Activated CD8-positive, alpha-beta T cell treated with anti-CD3 and anti-CD28 coated beads, Interleukin-2, amount 10 ng/mL, durations not matched to agents 7 days and 5 days (primary cell): ENCODE results near the gene SLC6A19. TPM values are rescaled to one million over a fixed set of nuclear protein-coding genes. Genes with fewer than 3 reads are reported as not detected.

Experiments used
- ATAC-seq: fragments of 150-1000 bp; cut with Tn5 transposase; one replicate; pipeline ENCODE4 v1.10.0; 2021; ENCODE audit warnings: moderate library complexity
- CTCF ChIA-PET: fragments of 350-600 bp; sonication (Branson Sonifier 250); formaldehyde crosslinking; loops from one replicate; lab custom pipeline; 2021; ENCODE audit warnings: antibody characterized with exemption; lab: Charles Lee
- POLR2A ChIA-PET: fragments of 350-600 bp; sonication (Branson Sonifier 250); formaldehyde crosslinking; loops from one replicate; lab custom pipeline; 2021; ENCODE audit warnings: antibody characterized with exemption; lab: Charles Lee
- DNase-seq: peaks from one replicate; pipeline ENCODE4 v3.0.0-alpha.2; 2020
- H3K27ac Mint-ChIP-seq: one replicate; pipeline ENCODE4 v1.8.0; 2021; ENCODE audit warnings: mild to moderate bottlenecking, mixed read lengths
- H3K27me3 Mint-ChIP-seq: one replicate; pipeline ENCODE4 v1.8.0; 2021; ENCODE audit warnings: low read depth, mixed read lengths
- H3K36me3 Mint-ChIP-seq: one replicate; pipeline ENCODE4 v1.8.0; 2021; ENCODE audit warnings: low read depth, mixed read lengths
- H3K4me1 Mint-ChIP-seq: one replicate; pipeline ENCODE4 v1.8.0; 2021; ENCODE audit warnings: low read depth, mixed read lengths
- H3K4me3 Mint-ChIP-seq: one replicate; pipeline ENCODE4 v1.8.0; 2021; ENCODE audit warnings: mild to moderate bottlenecking, mixed read lengths
- H3K9me3 Mint-ChIP-seq: one replicate; pipeline ENCODE4 v1.8.0; 2022; ENCODE audit warnings: mixed read lengths; ENCODE audit not compliant: insufficient read depth
- total RNA-seq, 2 experiments: library from RNA; stranded (reverse); gene quantifications; one replicate each; pipeline ENCODE4 v1.2.3, GENCODE V29; 2021

Gene SLC6A19
- total RNA-seq, 2 experiments from 2014 or later: not detected

DNA sequence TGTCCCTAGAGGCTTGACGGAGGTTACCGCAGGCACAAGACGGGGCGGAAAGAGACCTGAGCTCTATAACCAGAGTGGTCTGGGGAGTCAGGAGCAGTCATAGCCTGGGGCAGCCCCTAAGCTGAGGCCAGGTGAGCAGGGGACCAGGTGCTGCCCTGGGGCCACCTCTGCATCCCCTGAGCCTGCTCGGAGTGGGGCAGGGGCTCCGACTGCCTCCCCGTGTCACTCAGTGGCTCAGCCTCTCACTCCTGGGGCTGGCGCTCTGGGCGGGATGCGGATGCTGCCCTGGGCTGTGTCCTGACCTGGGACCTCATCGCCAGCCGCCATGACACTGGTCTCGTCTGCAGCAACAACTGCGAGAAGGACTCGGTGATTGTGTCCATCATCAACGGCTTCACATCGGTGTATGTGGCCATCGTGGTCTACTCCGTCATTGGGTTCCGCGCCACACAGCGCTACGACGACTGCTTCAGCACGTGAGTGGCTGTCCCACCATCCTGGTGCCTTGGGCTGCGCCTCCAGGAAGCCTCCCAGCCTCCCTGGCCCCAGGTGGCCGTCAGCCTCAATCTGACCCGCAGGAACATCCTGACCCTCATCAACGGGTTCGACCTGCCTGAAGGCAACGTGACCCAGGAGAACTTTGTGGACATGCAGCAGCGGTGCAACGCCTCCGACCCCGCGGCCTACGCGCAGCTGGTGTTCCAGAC, 15.0 kb downstream of the SLC6A19 start:
- Mint-ChIP-seq H3K27me3 (peaks cover 8% of the 10 kb centered on the region), H3K4me1 (peaks cover 2% of the 10 kb centered on the region), H3K27ac (no peak overlapping the region), H3K9me3 (no peaks in the 10 kb centered on the region), H3K4me3 (no peak overlapping the region), H3K36me3 (no peaks in the 10 kb centered on the region)
- no peak for ATAC-seq
- DNase-seq: no peak
- CTCF ChIA-PET: no interaction called here
- POLR2A ChIA-PET: no interaction called here

GRCh38 chr5:1216918-1217295, 15.5 kb downstream of the SLC6A19 start:
- no peaks in the 10 kb centered on the region for H3K9me3 Mint-ChIP-seq
- ChIA-PET CTCF (no interaction called here), POLR2A (no interaction called here)
- peaks cover 2% of the 10 kb centered on the region for H3K4me1 Mint-ChIP-seq
- H3K27ac Mint-ChIP-seq: no peak overlapping the region
- H3K4me3 Mint-ChIP-seq: no peak overlapping the region
- H3K36me3 Mint-ChIP-seq: no peaks in the 10 kb centered on the region
- no peak for DNase-seq
- peaks cover 8% of the 10 kb centered on the region for H3K27me3 Mint-ChIP-seq
- ATAC-seq: no peak

- peaks cover 2% of the 10 kb centered on the region for H3K4me1 Mint-ChIP-seq
- peaks cover 8% of the 10 kb centered on the region for H3K27me3 Mint-ChIP-seq
- ChIA-PET POLR2A (no interaction called here), CTCF (no interaction called here)
- DNase-seq (no peak), ATAC-seq (no peak)
- no peak overlapping the region for H3K27ac Mint-ChIP-seq
- no peaks in the 10 kb centered on the region for H3K9me3 Mint-ChIP-seq
- no peaks in the 10 kb centered on the region for H3K36me3 Mint-ChIP-seq
- no peak overlapping the region for H3K4me3 Mint-ChIP-seq
Measured at GRCh38 chr5:1217596-1218206, 16.3 kb downstream of the SLC6A19 start.

DNA sequence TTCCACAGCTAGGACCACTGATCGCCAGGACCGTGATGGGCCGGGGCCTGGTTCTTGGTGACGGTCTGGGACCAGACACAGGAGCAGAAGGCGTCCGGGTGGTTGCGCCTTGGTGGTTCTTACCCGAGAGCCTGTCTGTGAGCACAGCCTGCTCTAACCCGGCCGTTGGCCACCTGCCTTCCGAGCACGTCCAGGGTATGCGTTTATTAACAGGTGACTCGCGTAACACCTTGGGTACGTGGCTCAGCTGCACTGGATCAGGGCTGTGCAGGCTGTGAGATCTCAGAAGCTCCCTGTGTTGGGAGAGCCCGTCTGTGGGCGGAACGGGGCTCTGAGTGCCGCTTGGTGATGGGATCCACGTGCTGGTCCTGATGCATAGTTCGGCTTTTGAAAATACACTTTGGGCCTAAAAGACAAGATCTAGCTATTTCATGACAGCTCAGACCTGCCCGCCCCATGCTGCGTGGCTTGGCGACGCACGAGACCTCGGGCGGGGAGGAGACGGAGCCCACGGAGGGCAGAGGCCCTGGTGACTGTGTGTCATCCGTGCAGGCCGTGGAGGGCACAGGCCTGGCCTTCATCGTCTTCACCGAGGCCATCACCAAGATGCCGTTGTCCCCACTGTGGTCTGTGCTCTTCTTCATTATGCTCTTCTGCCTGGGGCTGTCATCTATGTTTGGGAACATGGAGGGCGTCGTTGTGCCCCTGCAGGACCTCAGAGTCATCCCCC, 17.1 kb downstream of the SLC6A19 start:
- ATAC-seq: no peak
- Mint-ChIP-seq H3K27ac (no peak overlapping the region), H3K9me3 (no peaks in the 10 kb centered on the region), H3K36me3 (no peaks in the 10 kb centered on the region), H3K4me3 (no peak overlapping the region), H3K4me1 (peaks cover 2% of the 10 kb centered on the region), H3K27me3 (peaks cover 8% of the 10 kb centered on the region)
- CTCF ChIA-PET: no interaction called here
- no peak for DNase-seq
- POLR2A ChIA-PET: no interaction called here

- Mint-ChIP-seq H3K9me3 (no peaks in the 10 kb centered on the region), H3K4me3 (no peak overlapping the region), H3K27ac (no peak overlapping the region), H3K36me3 (no peaks in the 10 kb centered on the region), H3K4me1 (peaks cover 2% of the 10 kb centered on the region), H3K27me3 (peaks cover 8% of the 10 kb centered on the region)
- POLR2A ChIA-PET: no interaction called here
- ATAC-seq (no peak), DNase-seq (no peak)
- CTCF ChIA-PET: no interaction called here
Measured at GRCh38 chr5:1219098-1219767, 17.8 kb downstream of the SLC6A19 start.

GRCh38 chr5:1219768-1220100, 18.3 kb downstream of the SLC6A19 start:
- Mint-ChIP-seq H3K27me3 (peaks cover 8% of the 10 kb centered on the region), H3K4me3 (no peak overlapping the region), H3K36me3 (no peaks in the 10 kb centered on the region), H3K27ac (no peak overlapping the region), H3K9me3 (no peaks in the 10 kb centered on the region), H3K4me1 (peaks cover 2% of the 10 kb centered on the region)
- ATAC-seq: no peak
- ChIA-PET CTCF (no interaction called here), POLR2A (no interaction called here)
- DNase-seq: no peak

GRCh38 chr5:1220351-1220750, 19.0 kb downstream of the SLC6A19 start:
- ChIA-PET CTCF (no interaction called here), POLR2A (no interaction called here)
- Mint-ChIP-seq H3K9me3 (no peaks in the 10 kb centered on the region), H3K4me1 (peaks cover 2% of the 10 kb centered on the region), H3K27ac (no peak overlapping the region), H3K27me3 (peaks cover 8% of the 10 kb centered on the region), H3K4me3 (no peak overlapping the region), H3K36me3 (no peaks in the 10 kb centered on the region)
- ATAC-seq (no peak), DNase-seq (no peak)

GRCh38 chr5:1220831-1221230, 19.4 kb downstream of the SLC6A19 start:
- ATAC-seq (no peak), DNase-seq (no peak)
- no peaks in the 10 kb centered on the region for H3K9me3 Mint-ChIP-seq
- ChIA-PET POLR2A (no interaction called here), CTCF (no interaction called here)
- no peak overlapping the region for H3K27ac Mint-ChIP-seq
- no peak overlapping the region for H3K4me3 Mint-ChIP-seq
- H3K27me3 Mint-ChIP-seq: peaks cover 10% of the 10 kb centered on the region
- H3K36me3 Mint-ChIP-seq: no peaks in the 10 kb centered on the region
- peaks cover 2% of the 10 kb centered on the region for H3K4me1 Mint-ChIP-seq

DNA sequence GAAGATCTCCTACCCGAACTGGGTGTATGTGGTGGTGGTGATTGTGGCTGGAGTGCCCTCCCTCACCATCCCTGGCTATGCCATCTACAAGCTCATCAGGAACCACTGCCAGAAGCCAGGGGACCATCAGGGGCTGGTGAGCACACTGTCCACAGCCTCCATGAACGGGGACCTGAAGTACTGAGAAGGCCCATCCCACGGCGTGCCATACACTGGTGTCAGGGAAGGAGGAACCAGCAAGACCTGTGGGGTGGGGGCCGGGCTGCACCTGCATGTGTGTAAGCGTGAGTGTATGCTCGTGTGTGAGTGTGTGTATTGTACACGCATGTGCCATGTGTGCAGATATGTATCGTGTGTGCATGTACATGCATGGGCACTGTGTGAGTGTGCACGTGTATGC, 20.3 kb downstream of the SLC6A19 start:
- H3K27me3 Mint-ChIP-seq: peaks cover 11% of the 10 kb centered on the region
- ChIA-PET CTCF (no interaction called here), POLR2A (no interaction called here)
- H3K4me3 Mint-ChIP-seq: no peak overlapping the region
- no peaks in the 10 kb centered on the region for H3K36me3 Mint-ChIP-seq
- H3K4me1 Mint-ChIP-seq: peaks cover 2% of the 10 kb centered on the region
- no peaks in the 10 kb centered on the region for H3K9me3 Mint-ChIP-seq
- ATAC-seq: no peak
- DNase-seq: no peak
- no peak overlapping the region for H3K27ac Mint-ChIP-seq

- ChIA-PET CTCF (no interaction called here), POLR2A (no interaction called here)
- H3K36me3 Mint-ChIP-seq: no peaks in the 10 kb centered on the region
- DNase-seq: no peak
- H3K27ac Mint-ChIP-seq: no peak overlapping the region
- peaks cover 2% of the 10 kb centered on the region for H3K4me1 Mint-ChIP-seq
- no peak for ATAC-seq
- no peak overlapping the region for H3K4me3 Mint-ChIP-seq
- peaks cover 12% of the 10 kb centered on the region for H3K27me3 Mint-ChIP-seq
- no peaks in the 10 kb centered on the region for H3K9me3 Mint-ChIP-seq
Measured at GRCh38 chr5:1222147-1222546, 20.8 kb downstream of the SLC6A19 start.

DNA sequence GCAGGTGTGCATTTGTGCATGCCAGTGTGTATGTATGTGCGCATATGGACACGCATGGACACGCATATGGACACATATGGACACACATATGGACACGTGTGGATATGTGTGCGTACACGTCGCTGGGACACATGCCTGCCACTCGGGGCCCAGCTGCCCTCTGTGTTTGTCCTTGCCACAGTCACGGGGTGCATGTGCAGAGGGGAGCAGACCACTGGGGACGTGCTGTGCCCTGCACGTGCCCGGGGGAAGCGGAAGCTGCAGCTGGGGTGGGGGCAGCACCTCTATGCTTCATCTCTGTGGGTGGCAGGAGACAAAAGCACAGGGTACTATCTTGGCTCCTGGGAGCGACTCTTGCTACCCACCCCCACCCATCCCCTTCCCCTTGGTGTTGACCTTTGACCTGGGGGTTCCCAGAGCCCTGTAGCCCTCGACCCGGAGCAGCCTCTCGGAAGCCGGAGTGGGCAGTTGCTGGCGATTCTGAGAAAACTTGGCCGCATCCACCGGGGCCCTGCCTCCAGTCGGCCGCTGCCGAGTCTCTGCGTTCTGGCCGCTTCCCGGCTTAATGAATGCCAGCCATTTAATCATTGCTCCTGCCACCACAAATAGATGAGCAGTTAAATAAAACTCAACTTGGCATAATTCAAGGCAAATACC, 21.4 kb downstream of the SLC6A19 start:
- CTCF ChIA-PET: no interaction called here

DNA sequence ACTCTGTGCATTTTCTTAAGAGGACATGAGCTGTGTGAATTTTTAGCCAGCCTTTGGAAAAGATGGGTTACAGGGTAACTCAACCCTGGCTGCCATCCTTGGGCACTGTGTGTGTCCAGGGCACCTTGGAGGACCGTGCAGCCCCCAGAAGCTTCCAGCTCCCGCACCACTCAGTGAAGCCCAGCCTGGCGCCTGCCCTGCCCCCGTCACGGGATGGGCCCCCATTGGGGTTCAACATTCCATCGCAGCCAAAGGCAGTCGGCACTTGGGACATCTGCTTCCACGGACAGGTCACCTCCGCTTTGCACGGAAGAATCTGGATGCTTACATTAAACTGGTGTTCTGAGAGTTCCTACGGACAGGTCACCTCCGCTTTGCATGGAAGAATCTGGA, 21.9 kb downstream of the SLC6A19 start:
- peaks cover 11% of the 10 kb centered on the region for H3K4me1 Mint-ChIP-seq
- no peaks in the 10 kb centered on the region for H3K36me3 Mint-ChIP-seq
- H3K4me3 Mint-ChIP-seq: no peak overlapping the region
- H3K27me3 Mint-ChIP-seq: peaks cover 19% of the 10 kb centered on the region
- no peak for DNase-seq
- no peak overlapping the region for H3K27ac Mint-ChIP-seq
- POLR2A ChIA-PET: no interaction called here
- H3K9me3 Mint-ChIP-seq: no peaks in the 10 kb centered on the region
- CTCF ChIA-PET: no interaction called here
- ATAC-seq: no peak

More for the DNA sequence above, 21.4 kb downstream of the SLC6A19 start:
- H3K4me1 Mint-ChIP-seq: peaks cover 7% of the 10 kb centered on the region
- H3K36me3 Mint-ChIP-seq: no peaks in the 10 kb centered on the region
- no peak for ATAC-seq
- no peak overlapping the region for H3K27ac Mint-ChIP-seq
- POLR2A ChIA-PET: no interaction called here
- H3K9me3 Mint-ChIP-seq: no peaks in the 10 kb centered on the region
- peaks cover 18% of the 10 kb centered on the region for H3K27me3 Mint-ChIP-seq
- no peak for DNase-seq
- no peak overlapping the region for H3K4me3 Mint-ChIP-seq
